Prostate gland (tissue), 2 donors: ENCODE data around the gene TESK2. TPM values are rescaled to one million over a fixed set of nuclear protein-coding genes. Genes with fewer than 3 reads are reported as not detected.
"Not testable (repeated sequence)": the region's sequence is repeated elsewhere in the genome, so short reads cannot be mapped to it uniquely, and the experiment has no call there.

Experiments
- DNase-seq: peaks from one replicate; pipeline ENCODE4 v3.0.0-alpha.2; 2019; ENCODE audit warnings: low spot score
- H3K27ac ChIP-seq, 2 donors: fragments of 200-600 bp; sonication (generic); 2 replicates each; pipeline ENCODE4 v1.5.1; 2017 to 2019
- H3K27me3 ChIP-seq: fragments of 200-600 bp; sonication (generic); replicated peaks from 2 replicates; pipeline ENCODE4 v1.5.1; 2019; ENCODE audit not compliant: insufficient read depth
- H3K36me3 ChIP-seq, 2 donors: fragments of 200-600 bp; sonication (generic); 1 replicate in 1 of 2; 2 replicates in 1 of 2; pipeline versions ENCODE4 v1.5.1 to v1.8.1; 2017 to 2019
- H3K4me1 ChIP-seq: fragments of 200-600 bp; sonication (generic); replicated peaks from 2 replicates; pipeline ENCODE4 v1.5.1; 2019
- H3K4me3 ChIP-seq, 2 donors: fragments of 200-600 bp; sonication (generic); 2 replicates each; pipeline ENCODE4 v1.5.1; 2017 to 2019
- H3K9me3 ChIP-seq: fragments of 200-600 bp; sonication (generic); 2 replicates; pipeline ENCODE4 v1.5.1; 2017
- POLR2A ChIP-seq: fragments of 450-650 bp; IDR thresholded peaks from one replicate; pipeline ENCODE4 v1.6.1; 2016; ENCODE audit warnings: antibody characterized with exemption, mild to moderate bottlenecking
- POLR2AphosphoS5 ChIP-seq: sonication (generic); formaldehyde crosslinking; IDR thresholded peaks from one replicate; pipeline ENCODE4 v1.6.1; 2017; ENCODE audit warnings: antibody characterized with exemption
- WGBS: methylation state at CpG from one replicate; pipeline ENCODE4 v1.1.5; 2018; 5-methylcytosine and 5-hydroxymethylcytosine counted together
- intact Hi-C: fragments of 100-400 bp; cut with DNase I; formaldehyde crosslinking; loops from one replicate; pipeline ENCODE4 v1.14.2; 2022
- total RNA-seq, 2 donors: library from RNA; depleted of rRNA; stranded (reverse); fragments of >200 nt; gene quantifications; one replicate each; pipeline ENCODE4 v1.1.0, GENCODE V29; 2016
- TF ChIP-seq, protein P1 (sequence below), 4 experiments: fragments of 200-600 bp in 2 of 4; fragments of 450-650 bp in 2 of 4; sonication (generic) in 2 of 4; IDR thresholded peaks; 1 replicate in 3 of 4; 2 replicates in 1 of 4; pipeline ENCODE4 v1.5.1; 2016 to 2019; ENCODE audit warnings: antibody characterized with exemption in 4 of 4, mild to moderate bottlenecking in 2 of 4, moderate library complexity in 2 of 4

The TESK2 gene
- total RNA-seq, 2 donors from 2014 or later: 21.4 to 26.4 TPM

DNA sequence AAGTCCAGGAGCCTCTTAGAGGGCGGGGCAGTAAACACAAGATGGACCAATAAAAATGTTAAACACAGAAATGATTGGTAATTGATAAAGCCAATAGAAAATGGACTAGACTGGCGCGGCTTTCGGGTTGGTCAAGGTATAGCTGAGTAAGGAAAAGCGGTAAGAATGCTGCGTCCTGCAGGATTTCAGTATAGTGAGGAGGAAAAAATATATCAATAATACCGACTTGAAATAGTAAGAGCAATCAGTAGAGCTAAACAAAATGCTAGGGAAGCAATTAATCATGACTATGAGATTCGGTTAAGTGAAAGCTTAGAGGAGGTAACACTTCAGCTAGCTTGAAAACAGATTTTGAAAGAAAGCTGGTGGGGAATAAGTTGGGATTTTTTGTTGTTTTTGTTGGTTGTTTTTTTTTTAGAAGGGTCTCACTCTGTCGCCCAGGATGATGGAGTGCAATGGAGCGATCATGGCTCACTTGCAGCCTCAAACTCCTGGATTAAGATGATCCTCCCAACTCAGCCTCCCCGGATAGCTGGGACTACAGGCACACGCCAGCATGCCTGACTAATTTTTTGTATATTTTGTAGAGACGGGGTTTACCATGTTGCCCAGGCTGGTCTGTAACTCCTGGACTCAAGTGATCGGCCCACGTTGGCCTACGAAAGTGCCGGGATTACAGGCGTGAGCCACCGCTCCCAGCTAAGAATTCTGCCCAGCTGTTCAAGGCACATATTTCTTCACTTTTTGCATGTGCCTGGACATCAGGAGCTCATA is 711 bp upstream of the TESK2 start:
- no peaks in the 10 kb centered on the region for H3K27me3 ChIP-seq
- no peaks in the 10 kb centered on the region for H3K4me1 ChIP-seq
- TF ChIP-seq POLR2AphosphoS5: peak; percentile 26
- TF ChIP-seq, protein P1, sequence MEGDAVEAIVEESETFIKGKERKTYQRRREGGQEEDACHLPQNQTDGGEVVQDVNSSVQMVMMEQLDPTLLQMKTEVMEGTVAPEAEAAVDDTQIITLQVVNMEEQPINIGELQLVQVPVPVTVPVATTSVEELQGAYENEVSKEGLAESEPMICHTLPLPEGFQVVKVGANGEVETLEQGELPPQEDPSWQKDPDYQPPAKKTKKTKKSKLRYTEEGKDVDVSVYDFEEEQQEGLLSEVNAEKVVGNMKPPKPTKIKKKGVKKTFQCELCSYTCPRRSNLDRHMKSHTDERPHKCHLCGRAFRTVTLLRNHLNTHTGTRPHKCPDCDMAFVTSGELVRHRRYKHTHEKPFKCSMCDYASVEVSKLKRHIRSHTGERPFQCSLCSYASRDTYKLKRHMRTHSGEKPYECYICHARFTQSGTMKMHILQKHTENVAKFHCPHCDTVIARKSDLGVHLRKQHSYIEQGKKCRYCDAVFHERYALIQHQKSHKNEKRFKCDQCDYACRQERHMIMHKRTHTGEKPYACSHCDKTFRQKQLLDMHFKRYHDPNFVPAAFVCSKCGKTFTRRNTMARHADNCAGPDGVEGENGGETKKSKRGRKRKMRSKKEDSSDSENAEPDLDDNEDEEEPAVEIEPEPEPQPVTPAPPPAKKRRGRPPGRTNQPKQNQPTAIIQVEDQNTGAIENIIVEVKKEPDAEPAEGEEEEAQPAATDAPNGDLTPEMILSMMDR (IDR thresholded peaks at IDR 0.05): no peak
- H3K36me3 ChIP-seq: no peaks in the 10 kb centered on the region
- 48% methylated on average over 19 of the region's 19 CpGs for WGBS
- peak overlapping the region; percentile 34 to 57 for H3K27ac ChIP-seq
- H3K4me3 ChIP-seq: peak overlapping the region; percentile 86 to 99
- H3K9me3 ChIP-seq: no peaks in the 10 kb centered on the region
- intact Hi-C loops: loop anchor here (1.0 to 5.0 kb wide), 4 partner anchors 114 to 479 kb away; partner anchors contain the start of genes HECTD3 and UROD
- no peak for DNase-seq

DNA sequence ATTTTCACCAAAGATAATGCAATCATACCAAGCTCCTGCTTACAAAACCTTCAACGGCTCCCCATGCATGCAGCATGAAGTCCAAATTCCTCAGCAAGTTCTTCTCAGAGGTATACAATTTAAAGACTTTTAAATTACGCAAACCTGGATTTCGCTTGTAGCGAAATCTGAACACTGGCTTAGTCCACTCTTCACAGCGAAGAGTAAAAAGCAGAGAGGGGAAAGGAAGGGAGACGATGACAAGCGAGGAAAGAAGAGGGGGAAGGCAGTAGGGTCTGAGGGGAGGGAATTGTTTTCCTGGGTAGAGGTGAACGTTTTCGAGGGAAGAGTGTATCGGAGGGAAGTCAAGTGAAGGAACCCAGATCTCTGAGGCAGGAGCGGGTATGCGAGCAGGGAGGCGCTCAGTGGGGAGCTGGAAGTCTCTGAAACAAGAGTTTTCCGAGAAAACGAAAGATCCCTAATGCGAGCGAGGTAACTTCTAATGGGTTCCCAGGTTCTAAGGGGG is 790 bp downstream of the TESK2 start:
- DNase-seq: no peak
- Histone ChIP-seq H3K36me3 (no peaks in the 10 kb centered on the region), H3K4me1 (no peaks in the 10 kb centered on the region), H3K4me3 (peak overlapping the region; percentile 86 to 99), H3K27me3 (no peaks in the 10 kb centered on the region), H3K9me3 (no peaks in the 10 kb centered on the region), H3K27ac (peak overlapping the region; percentile 90 to 93)
- intact Hi-C loops: loop anchor here (5.0 kb wide), 3 partner anchors 113 to 478 kb away; partner anchors contain the start of genes HECTD3 and UROD
- TF ChIP-seq, protein P1 (IDR thresholded peaks at IDR 0.05): no peak
- no peak for TF ChIP-seq POLR2A
- no peak for TF ChIP-seq POLR2AphosphoS5
- WGBS: under 1% methylated on average over 17 of the region's 17 CpGs

DNA sequence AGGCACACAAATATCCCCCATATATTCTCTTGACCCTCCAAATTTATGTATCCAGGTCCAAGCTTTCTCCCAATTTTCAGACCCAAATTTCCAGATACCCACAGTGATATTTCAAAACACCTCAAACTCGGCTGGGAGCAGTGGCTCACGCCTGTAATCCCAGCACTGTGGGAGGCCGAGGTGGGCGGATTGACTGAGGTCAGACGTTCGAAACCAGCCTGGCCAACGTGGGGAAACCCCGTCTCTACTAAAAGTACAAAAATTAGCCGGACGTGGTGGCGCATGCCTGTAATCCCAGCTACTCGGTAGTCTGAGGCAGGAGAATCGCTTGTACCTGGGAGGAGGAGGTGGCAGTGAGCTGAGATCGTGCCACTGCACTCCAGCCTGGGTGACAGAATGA is 1.6 kb downstream of the TESK2 start:
- not testable (repeated sequence) for DNase-seq
- peak overlapping the region; percentile 86 to 99 for H3K4me3 ChIP-seq

DNA sequence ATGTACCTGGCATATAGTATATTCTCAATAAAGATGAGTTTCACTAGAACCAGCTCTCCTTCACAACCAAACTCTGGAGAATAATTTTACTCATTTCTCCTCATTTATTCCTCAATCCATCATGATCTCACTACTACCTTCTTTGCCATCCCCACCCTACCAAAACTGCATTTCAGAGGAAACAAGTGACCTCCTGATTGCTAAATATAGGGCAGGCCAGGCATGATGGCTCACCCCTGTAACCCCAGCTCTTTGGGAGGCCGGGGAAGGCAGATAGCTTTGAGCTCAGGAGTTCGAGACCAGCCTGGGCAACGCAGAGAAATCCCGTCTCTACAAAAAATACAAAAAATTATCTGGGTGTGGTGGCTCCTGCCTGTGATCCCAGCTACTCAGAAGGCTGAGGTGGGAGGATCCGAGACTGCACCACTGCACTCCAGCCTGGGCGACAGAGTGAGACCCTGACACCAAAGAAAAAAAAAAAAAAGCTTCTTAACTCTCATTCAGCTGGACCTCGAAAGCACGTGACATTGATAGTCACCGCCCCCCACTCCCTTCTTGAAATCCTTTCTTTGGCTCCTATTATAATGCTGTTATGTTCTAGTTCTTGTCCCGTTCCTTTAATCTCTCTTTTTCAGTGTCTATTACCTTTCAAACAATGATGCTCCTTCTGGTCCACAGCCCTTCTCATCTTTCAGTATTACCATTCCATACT is 2.1 kb downstream of the TESK2 start:
- no peak for DNase-seq
- TF ChIP-seq, protein P1 (IDR thresholded peaks at IDR 0.05): no peak
- TF ChIP-seq POLR2A (no peak), POLR2AphosphoS5 (no peak)
- peak overlapping the region; percentile 86 to 99 for H3K4me3 ChIP-seq
- H3K36me3 ChIP-seq: no peaks in the 10 kb centered on the region
- H3K27ac ChIP-seq: no peak overlapping the region
- no peaks in the 10 kb centered on the region for H3K27me3 ChIP-seq
- H3K9me3 ChIP-seq: no peaks in the 10 kb centered on the region
- H3K4me1 ChIP-seq: no peaks in the 10 kb centered on the region
- WGBS: 66% methylated on average over 10 of the region's 10 CpGs
- intact Hi-C loops: no loop called here

More for the DNA sequence above, 1.6 kb downstream of the TESK2 start:
- H3K36me3 ChIP-seq, H3K9me3 ChIP-seq, H3K4me1 ChIP-seq, H3K27me3 ChIP-seq, intact Hi-C loops: not testable (repeated sequence)
- peak overlapping the region in 1 of 2 donors; percentile 90 for H3K27ac ChIP-seq
- 47% methylated on average over 14 of the region's 14 CpGs for WGBS

DNA sequence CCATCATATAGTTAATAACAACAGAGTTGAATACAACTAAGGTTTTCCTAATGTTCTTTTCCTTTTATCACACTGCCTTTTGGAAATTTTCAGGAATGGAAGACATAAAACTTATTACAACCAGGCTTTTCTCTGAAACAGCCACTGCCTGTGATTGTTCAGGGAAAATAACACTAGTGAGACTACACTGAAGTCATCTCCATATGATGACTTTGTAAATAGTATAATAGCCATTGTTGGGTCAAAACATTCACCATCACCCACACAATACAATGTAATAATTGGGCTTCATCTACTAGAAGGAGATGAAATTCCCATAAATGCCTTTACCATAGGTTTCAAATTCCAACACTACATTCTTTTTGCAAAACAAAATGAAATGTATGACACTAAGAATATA is 5.0 kb downstream of the TESK2 start:
- no peak for DNase-seq
- TF ChIP-seq POLR2A: no peak
- TF ChIP-seq, protein P1 (IDR thresholded peaks at IDR 0.05): no peak
- H3K4me3 ChIP-seq: no peak overlapping the region
- intact Hi-C loops: no loop called here
- H3K9me3 ChIP-seq: no peaks in the 10 kb centered on the region
- H3K27ac ChIP-seq: no peak overlapping the region
- H3K27me3 ChIP-seq: no peaks in the 10 kb centered on the region
- no peaks in the 10 kb centered on the region for H3K36me3 ChIP-seq
- no peaks in the 10 kb centered on the region for H3K4me1 ChIP-seq
